HepG2 (cell line): ENCODE data around the gene TRMT1. TPM values are rescaled to one million over a fixed set of nuclear protein-coding genes. Genes with fewer than 3 reads are reported as not detected.

ENCODE experiments used
- ETV5 ChIP-seq: IDR thresholded peaks from 2 replicates; pipeline ENCODE4 v1.6.1; 2018; ENCODE audit warnings: missing biosample characterization, missing genetic modification reagents, inconsistent platforms, borderline replicate concordance
- GLI4 ChIP-seq: sonication (generic); formaldehyde crosslinking; IDR thresholded peaks from 2 replicates; pipeline ENCODE4 v1.5.1; 2020; ENCODE audit warnings: missing genetic modification reagents, mild to moderate bottlenecking, moderate library complexity, borderline replicate concordance
- KDM1A ChIP-seq: IDR thresholded peaks from 2 replicates; pipeline ENCODE4 v1.6.1; 2016; ENCODE audit warnings: missing compliant biosample characterization
- KMT2A ChIP-seq: sonication (generic); formaldehyde crosslinking; IDR thresholded peaks from 2 replicates; pipeline ENCODE4 v1.4.0; 2020; ENCODE audit warnings: missing genetic modification reagents
- PRMT3 ChIP-seq: sonication (generic); formaldehyde crosslinking; IDR thresholded peaks from 2 replicates; pipeline ENCODE4 v1.8.1; 2022; ENCODE audit warnings: low read depth, mild to moderate bottlenecking, moderate library complexity, missing genetic modification reagents, borderline replicate concordance
- SAP130 ChIP-seq: IDR thresholded peaks from 2 replicates; pipeline ENCODE4 v1.6.1; 2016; ENCODE audit warnings: low read depth
- ZNF274 ChIP-seq: sonication (generic); formaldehyde crosslinking; IDR thresholded peaks from 2 replicates; pipeline ENCODE4 v1.5.1; 2020; ENCODE audit warnings: mild to moderate bottlenecking, missing genetic modification reagents
- ZNF816 ChIP-seq: sonication (generic); formaldehyde crosslinking; IDR thresholded peaks from 2 replicates; pipeline ENCODE4 v1.8.0; 2022; ENCODE audit warnings: missing genetic modification reagents, mild to moderate bottlenecking, borderline replicate concordance
- ZZZ3 ChIP-seq: sonication (generic); formaldehyde crosslinking; IDR thresholded peaks from 2 replicates; pipeline ENCODE4 v1.4.0; 2020; ENCODE audit warnings: missing genetic modification reagents, mild to moderate bottlenecking, borderline replicate concordance
- polyA plus RNA-seq, 8 experiments: library from polyadenylated mRNA; depleted of rRNA in 3 of 8; stranded (reverse) in 7 of 8; unstranded in 1 of 8; fragments of >200 nt; fragmentation: Illumina TruSeq in 4 of 8; extraction: Trizol in 4 of 8; gene quantifications; 2 replicates each; pipeline versions ENCODE4 v1.2.1 to v1.2.3, GENCODE V29; 2011 to 2016; ENCODE audit warnings: low read depth in 4 of 8, missing spikeins in 1 of 8, mixed read lengths in 1 of 8; ENCODE audit not compliant: insufficient read depth in 1 of 8
- total RNA-seq, 5 experiments: library from RNA; depleted of rRNA; stranded (reverse); fragments of >200 nt; fragmentation: Illumina TruSeq; extraction: Trizol; gene quantifications; 2 replicates each; pipeline ENCODE4 v1.2.3, GENCODE V29; 2016; ENCODE audit warnings: low read depth in 1 of 5
- TF ChIP-seq, protein P1 (sequence below): sonication (generic); formaldehyde crosslinking; IDR thresholded peaks from 2 replicates; pipeline ENCODE4 v1.4.0; 2020; ENCODE audit warnings: mild to moderate bottlenecking, missing genetic modification reagents
- TF ChIP-seq, protein P2 (sequence below): sonication (generic); formaldehyde crosslinking; IDR thresholded peaks from 2 replicates; pipeline ENCODE4 v1.8.0; 2022; ENCODE audit warnings: missing genetic modification reagents, mild to moderate bottlenecking, moderate library complexity, borderline replicate concordance
- TF ChIP-seq, protein P3 (sequence below): sonication (generic); formaldehyde crosslinking; conservative IDR thresholded peaks from 2 replicates; pipeline ENCODE4 v1.4.0; 2020; ENCODE audit warnings: mild to moderate bottlenecking, missing genetic modification reagents, moderate library complexity

TRMT1 gene
- total and polyA plus RNA-seq, 2 of the 13 experiments (the other 11 are each of a cell fraction or from before 2014, with no cell fraction given), result 35.5 to 44.1 TPM

DNA sequence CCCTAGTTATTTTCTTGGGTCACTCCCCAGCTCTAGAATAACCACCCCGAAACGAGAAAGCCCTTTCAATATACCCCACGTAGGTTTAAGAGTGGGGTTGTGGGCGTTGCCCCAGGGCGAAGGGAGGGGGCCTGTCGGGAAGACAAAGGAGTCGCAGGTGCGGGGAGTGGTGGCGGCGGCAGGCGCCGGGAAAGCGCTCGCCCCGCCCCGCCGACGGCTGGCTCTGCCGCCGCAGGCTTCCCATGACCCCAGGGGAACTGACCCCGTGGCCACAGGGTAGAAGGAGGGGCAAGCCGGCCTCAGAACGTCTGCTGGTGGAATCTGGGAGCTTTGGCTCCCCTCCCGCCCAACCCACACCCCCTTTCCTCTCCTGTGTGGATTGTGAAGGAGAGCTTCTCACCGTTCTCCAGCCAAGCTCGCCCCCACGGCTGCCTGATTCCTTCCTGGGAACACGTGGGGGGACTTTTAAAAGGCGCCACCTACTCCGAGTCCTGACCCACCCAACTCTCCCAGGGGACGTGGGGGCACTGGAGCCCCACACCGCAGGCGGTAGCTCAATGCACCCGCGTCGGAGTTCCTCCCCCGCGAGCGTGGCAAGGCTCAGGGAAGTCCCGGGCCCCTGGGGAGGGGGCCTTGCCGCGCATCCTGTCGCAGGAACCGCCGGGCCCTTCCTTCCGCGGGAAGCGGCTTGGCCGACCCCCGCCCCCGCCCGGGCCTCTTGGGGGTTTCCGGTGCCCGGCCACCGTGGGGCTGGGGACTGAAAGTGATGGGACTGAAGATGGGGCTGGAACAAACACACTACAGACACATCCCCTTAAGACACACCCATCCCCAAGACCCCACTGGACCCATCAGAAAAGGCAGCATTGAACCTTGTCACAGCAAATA, 39.2 kb upstream of the TRMT1 start (continued):
- TF ChIP-seq, protein P1, sequence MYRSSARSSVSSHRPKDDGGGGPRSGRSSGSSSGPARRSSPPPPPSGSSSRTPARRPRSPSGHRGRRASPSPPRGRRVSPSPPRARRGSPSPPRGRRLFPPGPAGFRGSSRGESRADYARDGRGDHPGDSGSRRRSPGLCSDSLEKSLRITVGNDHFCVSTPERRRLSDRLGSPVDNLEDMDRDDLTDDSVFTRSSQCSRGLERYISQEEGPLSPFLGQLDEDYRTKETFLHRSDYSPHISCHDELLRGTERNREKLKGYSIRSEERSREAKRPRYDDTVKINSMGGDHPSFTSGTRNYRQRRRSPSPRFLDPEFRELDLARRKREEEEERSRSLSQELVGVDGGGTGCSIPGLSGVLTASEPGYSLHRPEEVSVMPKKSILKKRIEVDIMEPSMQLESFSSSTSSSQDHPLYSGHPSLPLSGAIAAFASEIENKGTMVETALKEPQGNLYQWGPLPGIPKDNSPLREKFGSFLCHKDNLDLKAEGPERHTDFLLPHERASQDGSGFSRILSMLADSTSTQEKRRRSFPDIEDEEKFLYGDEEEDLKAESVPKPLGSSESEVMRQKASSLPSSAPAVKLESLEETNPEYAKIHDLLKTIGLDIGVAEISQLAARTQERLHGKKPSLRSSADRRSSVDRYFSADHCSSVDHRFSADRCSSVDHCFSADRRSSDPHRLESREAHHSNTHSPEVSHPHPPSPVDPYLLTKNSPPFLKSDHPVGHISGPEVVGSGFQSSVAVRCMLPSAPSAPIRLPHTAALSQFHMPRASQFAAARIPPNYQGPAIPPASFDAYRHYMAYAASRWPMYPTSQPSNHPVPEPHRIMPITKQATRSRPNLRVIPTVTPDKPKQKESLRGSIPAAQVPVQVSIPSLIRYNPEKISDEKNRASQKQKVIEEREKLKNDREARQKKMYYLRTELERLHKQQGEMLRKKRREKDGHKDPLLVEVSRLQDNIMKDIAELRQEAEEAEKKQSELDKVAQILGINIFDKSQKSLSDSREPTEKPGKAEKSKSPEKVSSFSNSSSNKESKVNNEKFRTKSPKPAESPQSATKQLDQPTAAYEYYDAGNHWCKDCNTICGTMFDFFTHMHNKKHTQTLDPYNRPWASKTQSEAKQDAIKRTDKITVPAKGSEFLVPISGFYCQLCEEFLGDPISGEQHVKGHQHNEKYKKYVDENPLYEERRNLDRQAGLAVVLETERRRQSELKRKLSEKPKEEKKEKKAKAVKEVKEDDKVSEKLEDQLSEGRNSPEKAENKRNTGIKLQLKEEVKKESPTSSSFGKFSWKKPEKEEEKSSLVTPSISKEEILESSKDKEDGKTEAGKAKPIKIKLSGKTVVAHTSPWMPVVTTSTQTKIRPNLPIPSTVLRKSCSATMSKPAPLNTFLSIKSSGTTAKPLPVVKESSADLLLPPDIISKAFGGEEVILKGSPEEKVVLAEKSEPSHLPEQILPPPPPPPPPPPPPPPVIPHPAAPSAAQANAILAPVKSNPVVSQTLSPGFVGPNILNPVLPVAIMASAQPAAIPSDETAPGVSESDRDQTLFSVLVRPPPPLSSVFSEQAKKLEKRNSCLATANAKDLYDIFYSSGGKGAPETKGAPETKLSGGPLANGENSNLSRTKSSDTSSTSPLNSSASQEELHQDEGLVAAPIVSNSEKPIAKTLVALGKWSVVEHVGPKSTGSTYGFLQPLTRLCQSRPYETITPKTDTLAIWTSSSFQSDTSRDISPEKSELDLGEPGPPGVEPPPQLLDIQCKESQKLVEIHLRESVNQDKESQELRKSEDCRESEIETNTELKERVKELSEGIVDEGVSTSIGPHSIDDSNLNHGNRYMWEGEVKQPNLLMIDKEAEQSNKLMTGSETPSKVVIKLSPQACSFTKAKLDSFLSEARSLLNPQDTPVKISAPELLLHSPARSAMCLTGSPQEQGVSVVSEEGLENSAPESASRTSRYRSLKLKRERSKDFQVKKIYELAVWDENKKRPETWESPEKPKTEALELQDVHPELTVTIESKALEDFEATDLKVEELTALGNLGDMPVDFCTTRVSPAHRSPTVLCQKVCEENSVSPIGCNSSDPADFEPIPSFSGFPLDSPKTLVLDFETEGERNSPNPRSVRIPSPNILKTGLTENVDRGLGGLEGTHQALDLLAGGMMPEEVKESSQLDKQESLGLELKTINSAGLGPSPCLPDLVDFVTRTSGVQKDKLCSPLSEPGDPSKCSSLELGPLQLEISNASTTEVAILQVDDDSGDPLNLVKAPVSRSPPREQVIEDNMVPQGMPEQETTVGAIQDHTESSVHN (CRISPR knock-in tag), result no peak
- TF ChIP-seq PRMT3 (CRISPR knock-in tag), result no peak
- peak; percentile 93 for TF ChIP-seq ETV5 (CRISPR knock-in tag)
- TF ChIP-seq ZNF816 (CRISPR knock-in tag), result peak; percentile 89
- no peak for TF ChIP-seq KDM1A (CRISPR knock-in tag)
- no peak for TF ChIP-seq GLI4 (CRISPR knock-in tag)
- TF ChIP-seq KMT2A (CRISPR knock-in tag), result no peak
- TF ChIP-seq, protein P2, sequence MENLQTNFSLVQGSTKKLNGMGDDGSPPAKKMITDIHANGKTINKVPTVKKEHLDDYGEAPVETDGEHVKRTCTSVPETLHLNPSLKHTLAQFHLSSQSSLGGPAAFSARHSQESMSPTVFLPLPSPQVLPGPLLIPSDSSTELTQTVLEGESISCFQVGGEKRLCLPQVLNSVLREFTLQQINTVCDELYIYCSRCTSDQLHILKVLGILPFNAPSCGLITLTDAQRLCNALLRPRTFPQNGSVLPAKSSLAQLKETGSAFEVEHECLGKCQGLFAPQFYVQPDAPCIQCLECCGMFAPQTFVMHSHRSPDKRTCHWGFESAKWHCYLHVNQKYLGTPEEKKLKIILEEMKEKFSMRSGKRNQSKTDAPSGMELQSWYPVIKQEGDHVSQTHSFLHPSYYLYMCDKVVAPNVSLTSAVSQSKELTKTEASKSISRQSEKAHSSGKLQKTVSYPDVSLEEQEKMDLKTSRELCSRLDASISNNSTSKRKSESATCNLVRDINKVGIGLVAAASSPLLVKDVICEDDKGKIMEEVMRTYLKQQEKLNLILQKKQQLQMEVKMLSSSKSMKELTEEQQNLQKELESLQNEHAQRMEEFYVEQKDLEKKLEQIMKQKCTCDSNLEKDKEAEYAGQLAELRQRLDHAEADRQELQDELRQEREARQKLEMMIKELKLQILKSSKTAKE, result peak; percentile 88
- no peak for TF ChIP-seq ZNF274 (CRISPR knock-in tag)
- peak; percentile 68 for TF ChIP-seq SAP130
- TF ChIP-seq, protein P3, sequence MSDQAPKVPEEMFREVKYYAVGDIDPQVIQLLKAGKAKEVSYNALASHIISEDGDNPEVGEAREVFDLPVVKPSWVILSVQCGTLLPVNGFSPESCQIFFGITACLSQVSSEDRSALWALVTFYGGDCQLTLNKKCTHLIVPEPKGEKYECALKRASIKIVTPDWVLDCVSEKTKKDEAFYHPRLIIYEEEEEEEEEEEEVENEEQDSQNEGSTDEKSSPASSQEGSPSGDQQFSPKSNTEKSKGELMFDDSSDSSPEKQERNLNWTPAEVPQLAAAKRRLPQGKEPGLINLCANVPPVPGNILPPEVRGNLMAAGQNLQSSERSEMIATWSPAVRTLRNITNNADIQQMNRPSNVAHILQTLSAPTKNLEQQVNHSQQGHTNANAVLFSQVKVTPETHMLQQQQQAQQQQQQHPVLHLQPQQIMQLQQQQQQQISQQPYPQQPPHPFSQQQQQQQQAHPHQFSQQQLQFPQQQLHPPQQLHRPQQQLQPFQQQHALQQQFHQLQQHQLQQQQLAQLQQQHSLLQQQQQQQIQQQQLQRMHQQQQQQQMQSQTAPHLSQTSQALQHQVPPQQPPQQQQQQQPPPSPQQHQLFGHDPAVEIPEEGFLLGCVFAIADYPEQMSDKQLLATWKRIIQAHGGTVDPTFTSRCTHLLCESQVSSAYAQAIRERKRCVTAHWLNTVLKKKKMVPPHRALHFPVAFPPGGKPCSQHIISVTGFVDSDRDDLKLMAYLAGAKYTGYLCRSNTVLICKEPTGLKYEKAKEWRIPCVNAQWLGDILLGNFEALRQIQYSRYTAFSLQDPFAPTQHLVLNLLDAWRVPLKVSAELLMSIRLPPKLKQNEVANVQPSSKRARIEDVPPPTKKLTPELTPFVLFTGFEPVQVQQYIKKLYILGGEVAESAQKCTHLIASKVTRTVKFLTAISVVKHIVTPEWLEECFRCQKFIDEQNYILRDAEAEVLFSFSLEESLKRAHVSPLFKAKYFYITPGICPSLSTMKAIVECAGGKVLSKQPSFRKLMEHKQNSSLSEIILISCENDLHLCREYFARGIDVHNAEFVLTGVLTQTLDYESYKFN (CRISPR knock-in tag), result peak; percentile 36; the same call in 1 of the 2 replicates
- TF ChIP-seq ZZZ3 (CRISPR knock-in tag), result peak; percentile 26; the same call in 1 of the 2 replicates
